Measurements from ENCODE around the gene GMDS. TPM values are rescaled to one million over a fixed set of nuclear protein-coding genes. Genes with fewer than 3 reads are reported as not detected.

GMDS gene
- total RNA-seq, 1 experiment from 2014 or later = 27.6 TPM

DNA sequence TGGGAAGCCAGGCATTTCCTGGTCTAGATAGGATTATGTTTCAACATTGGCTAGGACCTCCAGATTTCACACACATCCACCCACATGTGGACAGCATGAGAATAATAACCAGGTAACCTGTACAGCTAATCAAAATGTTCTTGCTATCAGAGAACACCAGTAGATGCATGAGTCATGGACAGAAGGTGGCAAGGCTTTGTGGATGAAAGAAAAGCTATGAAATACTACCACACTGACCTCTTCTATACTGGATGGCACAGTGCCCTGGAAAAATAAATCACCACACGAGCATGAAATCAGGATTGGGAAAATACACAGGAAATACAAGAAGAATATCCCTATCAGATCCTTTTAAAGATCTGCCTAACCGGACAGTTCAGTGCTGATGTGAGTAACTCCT lies 113.0 kb downstream of the GMDS start:
- Mint-ChIP-seq H3K4me1 (peaks cover 28 to 29% of the 10 kb centered on the region in 2 experiments), H3K27me3 (ENCODE audit: low read depth) (no peaks in the 10 kb centered on the region), H3K36me3 (ENCODE audit: insufficient read depth in 1 of 3, low read depth in 3 of 3) (no peaks in the 10 kb centered on the region), H3K4me3 (no peak overlapping the region), H3K27ac (no peak overlapping the region; a peak in 1 of 7 replicates), H3K9me3 (no peaks in the 10 kb centered on the region)
- Histone ChIP-seq H3K4ac (ENCODE audit: low read depth, low read length) (no peak overlapping the region), H3K23me2 (ENCODE audit: insufficient read length, low read depth, low read length, poor library complexity, severe bottlenecking) (no peaks in the 10 kb centered on the region), H3K4me1 (ENCODE audit: insufficient read depth, low read length) (peaks cover 2% of the 10 kb centered on the region), H3K23ac (ENCODE audit: insufficient read length, low read depth, low read length) (no peak overlapping the region), H3K79me1 (ENCODE audit: insufficient read depth, low read depth, low read length, poor library complexity, severe bottlenecking) (no peaks in the 10 kb centered on the region), H2BK5ac (ENCODE audit: insufficient read length, low read length) (no peak overlapping the region), H4K5ac (ENCODE audit: insufficient read length, low read depth, low read length) (no peak overlapping the region), H2BK20ac (ENCODE audit: low read depth, low read length, poor library complexity, severe bottlenecking) (no peak overlapping the region), H2BK15ac (ENCODE audit: low read depth, low read length) (no peak overlapping the region), H4K91ac (ENCODE audit: insufficient read length, low read depth, low read length) (no peak overlapping the region), H2BK120ac (ENCODE audit: low read depth, low read length, poor library complexity, severe bottlenecking) (no peak overlapping the region), H3K27me3 (ENCODE audit: insufficient read depth, low read length) (no peaks in the 10 kb centered on the region), H3K27ac (ENCODE audit: insufficient read length, low read depth, low read length) (no peak overlapping the region), H3K14ac (ENCODE audit: insufficient read depth, low read length) (no peak overlapping the region), H2BK12ac (ENCODE audit: insufficient read length, low read depth, low read length) (no peak overlapping the region), H2AK5ac (ENCODE audit: insufficient read length, low read length) (no peak overlapping the region), H3K9ac (ENCODE audit: extremely low read depth, insufficient read length, low read length) (no peak overlapping the region), H3K79me2 (ENCODE audit: insufficient read depth, low read length) (no peaks in the 10 kb centered on the region), H3K18ac (ENCODE audit: insufficient read length, low read depth, low read length) (no peak overlapping the region), H3K4me2 (ENCODE audit: insufficient read depth, insufficient read length, low read length) (no peak overlapping the region), H2AFZ (ENCODE audit: low read length) (no peak overlapping the region), H4K20me1 (ENCODE audit: control insufficient read depth, insufficient read depth, insufficient read length) (no peaks in the 10 kb centered on the region), H3K56ac (ENCODE audit: insufficient read length, low read depth, low read length) (no peak overlapping the region), H3T11ph (ENCODE audit: low read length) (no peak overlapping the region), H4K8ac (replicated peaks; ENCODE audit: insufficient read length, low read depth, low read length) (no peak overlapping the region), H3K9me3 (ENCODE audit: control insufficient read depth, low read depth, low read length) (no peaks in the 10 kb centered on the region)
- TF ChIP-seq, protein P1, sequence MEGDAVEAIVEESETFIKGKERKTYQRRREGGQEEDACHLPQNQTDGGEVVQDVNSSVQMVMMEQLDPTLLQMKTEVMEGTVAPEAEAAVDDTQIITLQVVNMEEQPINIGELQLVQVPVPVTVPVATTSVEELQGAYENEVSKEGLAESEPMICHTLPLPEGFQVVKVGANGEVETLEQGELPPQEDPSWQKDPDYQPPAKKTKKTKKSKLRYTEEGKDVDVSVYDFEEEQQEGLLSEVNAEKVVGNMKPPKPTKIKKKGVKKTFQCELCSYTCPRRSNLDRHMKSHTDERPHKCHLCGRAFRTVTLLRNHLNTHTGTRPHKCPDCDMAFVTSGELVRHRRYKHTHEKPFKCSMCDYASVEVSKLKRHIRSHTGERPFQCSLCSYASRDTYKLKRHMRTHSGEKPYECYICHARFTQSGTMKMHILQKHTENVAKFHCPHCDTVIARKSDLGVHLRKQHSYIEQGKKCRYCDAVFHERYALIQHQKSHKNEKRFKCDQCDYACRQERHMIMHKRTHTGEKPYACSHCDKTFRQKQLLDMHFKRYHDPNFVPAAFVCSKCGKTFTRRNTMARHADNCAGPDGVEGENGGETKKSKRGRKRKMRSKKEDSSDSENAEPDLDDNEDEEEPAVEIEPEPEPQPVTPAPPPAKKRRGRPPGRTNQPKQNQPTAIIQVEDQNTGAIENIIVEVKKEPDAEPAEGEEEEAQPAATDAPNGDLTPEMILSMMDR (conservative IDR thresholded peaks at IDR 0.05) = no peak
- no peak for DNase-seq
- WGBS (ENCODE audit: extremely low coverage, insufficient read length, low lambda C conversion rate) = no CpG with 5 or more reads among the region's 2 CpGs
